ENCODE results near the gene SCN3B.
A peak's percentile ranks its signal among the peaks of the same experiment; 100 is the strongest.
"Not testable (repeated sequence)": the region's sequence is repeated elsewhere in the genome, so short reads cannot be mapped to it uniquely, and the experiment has no call there.

SCN3B gene

GRCh38 chr11:123654566-123655081 is at the start of gene SCN3B:
Gene SCN3B (minus strand): TSS chr11:123654624. CDS start chr11:123653801, 823 bp downstream.
- DNase-seq (ENCODE audit: low spot score), result peak; percentile 71

GRCh38 chr11:123702696-123703095 is 48.3 kb upstream of the SCN3B start:
- no peak for DNase-seq (ENCODE audit: low spot score)

- DNase-seq (ENCODE audit: low spot score), result no peak
Observed at GRCh38 chr11:123702139-123702538, 47.7 kb upstream of the SCN3B start.

- no peak for DNase-seq (ENCODE audit: low spot score)
Observed at GRCh38 chr11:123700772-123701171, 46.3 kb upstream of the SCN3B start.

- DNase-seq (ENCODE audit: low spot score), result no peak
Observed at GRCh38 chr11:123698546-123699127, 44.2 kb upstream of the SCN3B start.

- no peak for DNase-seq (ENCODE audit: low spot score)
Observed at GRCh38 chr11:123696183-123696582, 41.8 kb upstream of the SCN3B start.

- no peak for DNase-seq (ENCODE audit: low spot score)
Observed at GRCh38 chr11:123695231-123695630, 40.8 kb upstream of the SCN3B start.

GRCh38 chr11:123694551-123694950 is 40.1 kb upstream of the SCN3B start:
- no peak for DNase-seq (ENCODE audit: low spot score)

- no peak for DNase-seq (ENCODE audit: low spot score)
Observed at GRCh38 chr11:123692961-123693360, 38.5 kb upstream of the SCN3B start.

GRCh38 chr11:123690485-123690884 is 36.1 kb upstream of the SCN3B start:
- DNase-seq (ENCODE audit: low spot score), result peak; percentile 70

- DNase-seq (ENCODE audit: low spot score), result no peak
Observed at GRCh38 chr11:123684601-123685000, 30.2 kb upstream of the SCN3B start.

GRCh38 chr11:123683428-123684170 is 29.2 kb upstream of the SCN3B start:
- DNase-seq (ENCODE audit: low spot score), result no peak

GRCh38 chr11:123682696-123683410 is 28.4 kb upstream of the SCN3B start:
- DNase-seq (ENCODE audit: low spot score), result no peak

- no peak for DNase-seq (ENCODE audit: low spot score)
Observed at GRCh38 chr11:123681030-123681429, 26.6 kb upstream of the SCN3B start.

- no peak for DNase-seq (ENCODE audit: low spot score)
Observed at GRCh38 chr11:123678246-123678645, 23.8 kb upstream of the SCN3B start.

GRCh38 chr11:123677510-123677909 is 23.1 kb upstream of the SCN3B start:
- DNase-seq (ENCODE audit: low spot score), result no peak

- no peak for DNase-seq (ENCODE audit: low spot score)
Observed at GRCh38 chr11:123674297-123674696, 19.9 kb upstream of the SCN3B start.

GRCh38 chr11:123672568-123672967 is 18.1 kb upstream of the SCN3B start:
- DNase-seq (ENCODE audit: low spot score), result no peak

GRCh38 chr11:123671534-123671933 is 17.1 kb upstream of the SCN3B start:
- DNase-seq (ENCODE audit: low spot score), result no peak

- DNase-seq (ENCODE audit: low spot score), result no peak
Observed at GRCh38 chr11:123670081-123670480, 15.7 kb upstream of the SCN3B start.

GRCh38 chr11:123665306-123665705 is 10.9 kb upstream of the SCN3B start:
- DNase-seq (ENCODE audit: low spot score), result no peak

- DNase-seq (ENCODE audit: low spot score), result not testable (repeated sequence)
Observed at GRCh38 chr11:123659965-123660364, 5.5 kb upstream of the SCN3B start.

GRCh38 chr11:123659311-123659710 is 4.9 kb upstream of the SCN3B start:
- DNase-seq (ENCODE audit: low spot score), result no peak

Data from AG08395 (cell line).